ENCODE results near the gene PIP5KL1. TPM values are rescaled to one million over a fixed set of nuclear protein-coding genes. Genes with fewer than 3 reads are reported as not detected.
A peak's percentile ranks its signal among the peaks of the same experiment; 100 is the strongest.
"Not testable (repeated sequence)": the region's sequence is repeated elsewhere in the genome, so short reads cannot be mapped to it uniquely, and the experiment has no call there.

PIP5KL1 gene
- total RNA-seq, 4 donors from 2014 or later = 0.82 to 3.0 (median 1.3) TPM

DNA sequence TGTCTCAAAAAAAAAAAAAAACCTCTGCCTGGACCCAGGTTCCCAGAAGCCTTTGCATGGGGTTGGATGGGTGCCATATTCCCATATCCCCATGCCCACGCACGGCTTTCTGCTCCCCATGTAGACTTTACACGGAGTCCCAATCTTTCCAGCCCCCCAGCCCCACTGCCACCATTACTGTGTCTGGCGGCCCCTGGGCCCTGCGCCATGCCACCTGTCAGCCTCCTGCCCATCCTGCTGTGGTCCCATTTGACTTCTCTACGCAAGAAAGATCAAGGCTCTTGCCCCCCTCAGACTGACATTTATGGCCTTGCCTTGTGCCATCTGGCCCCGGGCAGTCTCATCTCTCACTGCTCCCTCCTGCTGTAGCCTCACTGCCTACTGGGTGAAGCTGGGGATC lies 46.6 kb downstream of the PIP5KL1 start:
- ATAC-seq (ENCODE audit: low FRiP score) (no peak), DNase-seq (ENCODE audit: low spot score) (no peak)
- TF ChIP-seq, protein P1, sequence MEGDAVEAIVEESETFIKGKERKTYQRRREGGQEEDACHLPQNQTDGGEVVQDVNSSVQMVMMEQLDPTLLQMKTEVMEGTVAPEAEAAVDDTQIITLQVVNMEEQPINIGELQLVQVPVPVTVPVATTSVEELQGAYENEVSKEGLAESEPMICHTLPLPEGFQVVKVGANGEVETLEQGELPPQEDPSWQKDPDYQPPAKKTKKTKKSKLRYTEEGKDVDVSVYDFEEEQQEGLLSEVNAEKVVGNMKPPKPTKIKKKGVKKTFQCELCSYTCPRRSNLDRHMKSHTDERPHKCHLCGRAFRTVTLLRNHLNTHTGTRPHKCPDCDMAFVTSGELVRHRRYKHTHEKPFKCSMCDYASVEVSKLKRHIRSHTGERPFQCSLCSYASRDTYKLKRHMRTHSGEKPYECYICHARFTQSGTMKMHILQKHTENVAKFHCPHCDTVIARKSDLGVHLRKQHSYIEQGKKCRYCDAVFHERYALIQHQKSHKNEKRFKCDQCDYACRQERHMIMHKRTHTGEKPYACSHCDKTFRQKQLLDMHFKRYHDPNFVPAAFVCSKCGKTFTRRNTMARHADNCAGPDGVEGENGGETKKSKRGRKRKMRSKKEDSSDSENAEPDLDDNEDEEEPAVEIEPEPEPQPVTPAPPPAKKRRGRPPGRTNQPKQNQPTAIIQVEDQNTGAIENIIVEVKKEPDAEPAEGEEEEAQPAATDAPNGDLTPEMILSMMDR (IDR thresholded peaks at IDR 0.05) = no peak

DNA sequence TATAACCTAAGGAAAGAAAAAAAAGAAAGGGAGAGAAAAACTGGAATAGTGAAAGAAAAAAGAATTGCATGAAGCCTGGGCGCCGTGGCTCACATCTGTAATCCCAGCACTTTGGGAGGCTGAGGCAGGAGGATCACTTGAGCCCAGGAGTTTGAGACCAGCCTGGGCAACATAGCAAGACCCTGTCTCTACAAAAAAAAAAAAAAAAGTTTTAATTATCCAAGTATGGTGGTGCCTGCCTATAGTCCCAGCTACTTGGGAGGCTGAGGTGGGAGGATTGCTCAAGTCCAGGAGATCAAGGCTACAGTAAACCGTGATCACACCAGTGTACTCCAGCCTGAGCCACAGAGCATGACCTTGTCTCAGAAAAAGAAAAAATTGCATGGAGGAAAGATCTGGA lies 48.9 kb downstream of the PIP5KL1 start:
- ATAC-seq (ENCODE audit: low FRiP score); DNase-seq (ENCODE audit: low spot score): not testable (repeated sequence)

DNA sequence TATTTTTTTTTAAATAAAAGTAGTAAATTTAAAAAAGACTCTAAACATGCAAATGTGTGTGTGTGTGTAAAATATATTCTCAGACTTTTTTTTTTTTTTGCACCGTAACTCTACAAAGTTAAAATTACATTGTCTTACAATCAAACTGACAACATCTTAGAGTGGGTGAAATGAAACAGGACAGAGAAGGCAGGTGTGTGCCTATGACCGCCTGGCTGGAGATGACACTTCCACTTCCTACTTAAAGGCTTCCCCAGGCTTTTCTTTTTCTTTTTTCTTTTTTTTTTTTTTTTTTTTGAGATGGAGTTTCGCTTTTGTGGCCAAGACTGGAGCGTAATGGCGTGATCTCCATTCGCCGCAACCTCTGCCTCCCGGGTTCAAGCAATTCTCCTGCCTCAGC lies 50.4 kb downstream of the PIP5KL1 start:
- ATAC-seq (ENCODE audit: low FRiP score) (no peak), DNase-seq (ENCODE audit: low spot score) (no peak)
- TF ChIP-seq, protein P1 (IDR thresholded peaks at IDR 0.05) = no peak

DNA sequence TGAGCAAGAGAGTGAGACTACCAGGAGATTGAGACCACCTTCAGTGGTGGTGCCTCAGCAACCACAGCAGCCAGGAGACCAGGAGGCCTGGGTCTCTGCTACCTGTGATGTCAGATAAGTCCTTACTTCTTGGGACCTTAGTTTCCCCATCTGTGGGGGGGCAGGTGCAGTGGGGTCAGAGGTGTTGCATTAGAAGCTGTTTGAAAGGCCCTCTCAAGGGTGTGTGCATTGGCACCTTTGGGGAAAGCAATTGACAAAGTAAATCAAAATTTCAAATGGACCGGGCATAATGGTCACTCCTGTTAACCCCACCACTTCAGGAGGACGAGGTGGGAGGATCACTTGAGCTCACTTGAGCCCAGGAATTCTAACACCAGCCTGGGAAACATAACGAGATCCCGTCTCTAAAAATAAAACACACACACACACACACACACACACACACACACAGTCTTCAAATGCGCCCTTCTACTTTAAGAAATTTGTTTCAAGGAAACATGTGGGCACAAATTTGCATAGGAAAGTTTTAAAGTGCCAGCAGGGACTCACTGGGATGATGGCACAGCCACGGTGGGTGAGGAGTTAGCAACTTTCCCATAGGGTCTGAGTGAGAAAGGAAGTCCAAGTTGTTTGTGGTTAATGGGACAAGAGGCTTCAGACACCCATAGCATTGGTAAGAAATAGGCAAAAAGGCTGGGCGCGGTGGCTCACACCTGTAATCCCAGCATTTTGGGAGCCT lies 51.8 kb downstream of the PIP5KL1 start:
- DNase-seq (ENCODE audit: low spot score) (no peak), ATAC-seq (ENCODE audit: low FRiP score) (no peak)
- TF ChIP-seq, protein P1 (IDR thresholded peaks at IDR 0.05) = no peak

DNA sequence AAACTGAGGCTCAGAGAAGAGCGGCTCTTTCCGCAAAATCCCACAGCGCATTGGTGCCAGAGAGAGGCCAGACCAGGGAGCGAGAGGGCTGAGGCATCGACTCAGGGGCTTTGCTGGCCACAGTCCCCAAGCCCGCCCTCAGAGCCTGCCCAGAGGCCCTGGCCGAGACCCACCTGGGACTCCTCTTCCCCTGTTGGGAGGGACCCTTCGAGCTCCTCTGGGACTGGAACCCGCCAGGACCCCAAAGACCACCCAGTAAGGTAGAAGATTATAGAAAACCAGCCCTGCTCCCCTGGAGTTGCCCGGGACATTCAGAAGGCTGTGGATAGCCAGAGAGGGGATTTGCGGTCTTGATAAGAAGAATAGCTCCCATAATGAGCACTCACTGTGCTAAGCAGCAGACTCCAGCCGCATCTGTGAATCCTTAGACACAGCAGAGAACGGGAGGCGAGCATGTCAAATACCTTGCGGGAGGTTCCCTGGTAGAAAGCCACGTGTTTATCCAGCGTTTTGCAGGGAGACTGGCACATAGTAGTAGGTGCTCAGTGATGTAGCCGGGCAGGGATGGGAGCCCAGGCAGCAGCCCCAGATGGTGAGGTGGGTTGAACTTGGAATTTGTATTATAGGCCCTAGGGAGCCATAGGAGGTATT lies 52.5 kb downstream of the PIP5KL1 start:
- ATAC-seq (ENCODE audit: low FRiP score) (no peak), DNase-seq (ENCODE audit: low spot score) (no peak)
- TF ChIP-seq, protein P1 (IDR thresholded peaks at IDR 0.05) = no peak

DNA sequence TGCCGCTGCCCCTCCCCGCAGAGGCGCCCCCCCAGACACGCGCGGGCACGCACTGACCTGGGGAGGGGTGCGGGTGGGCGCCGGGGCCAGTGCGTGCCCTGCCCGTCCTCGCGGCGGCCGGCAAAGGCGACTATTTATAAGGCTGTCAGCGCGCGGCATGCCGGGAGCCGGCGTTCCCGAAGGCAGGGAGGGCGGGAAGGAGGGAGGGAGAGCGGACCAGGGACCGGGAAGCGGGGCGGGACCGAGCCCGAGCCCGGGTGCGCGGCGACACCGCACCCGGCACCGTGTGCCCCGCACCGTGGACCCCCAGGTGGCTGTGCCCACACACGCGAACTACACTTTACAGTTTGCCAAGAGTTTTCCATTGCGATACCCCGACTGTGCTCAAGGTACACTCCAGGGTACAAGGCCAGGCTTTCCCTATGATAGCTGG lies 53.0 kb downstream of the PIP5KL1 start, which contains the start of gene AK1:
AK1 (minus strand) TSS at position 110 of the 433 bp plus-strand sequence. CDS start 3,058 bp downstream, outside the sequence.
- peak; percentile 55 for ATAC-seq (ENCODE audit: low FRiP score)
- DNase-seq (ENCODE audit: low spot score) = no peak
- TF ChIP-seq, protein P1 (IDR thresholded peaks at IDR 0.05) = no peak

DNA sequence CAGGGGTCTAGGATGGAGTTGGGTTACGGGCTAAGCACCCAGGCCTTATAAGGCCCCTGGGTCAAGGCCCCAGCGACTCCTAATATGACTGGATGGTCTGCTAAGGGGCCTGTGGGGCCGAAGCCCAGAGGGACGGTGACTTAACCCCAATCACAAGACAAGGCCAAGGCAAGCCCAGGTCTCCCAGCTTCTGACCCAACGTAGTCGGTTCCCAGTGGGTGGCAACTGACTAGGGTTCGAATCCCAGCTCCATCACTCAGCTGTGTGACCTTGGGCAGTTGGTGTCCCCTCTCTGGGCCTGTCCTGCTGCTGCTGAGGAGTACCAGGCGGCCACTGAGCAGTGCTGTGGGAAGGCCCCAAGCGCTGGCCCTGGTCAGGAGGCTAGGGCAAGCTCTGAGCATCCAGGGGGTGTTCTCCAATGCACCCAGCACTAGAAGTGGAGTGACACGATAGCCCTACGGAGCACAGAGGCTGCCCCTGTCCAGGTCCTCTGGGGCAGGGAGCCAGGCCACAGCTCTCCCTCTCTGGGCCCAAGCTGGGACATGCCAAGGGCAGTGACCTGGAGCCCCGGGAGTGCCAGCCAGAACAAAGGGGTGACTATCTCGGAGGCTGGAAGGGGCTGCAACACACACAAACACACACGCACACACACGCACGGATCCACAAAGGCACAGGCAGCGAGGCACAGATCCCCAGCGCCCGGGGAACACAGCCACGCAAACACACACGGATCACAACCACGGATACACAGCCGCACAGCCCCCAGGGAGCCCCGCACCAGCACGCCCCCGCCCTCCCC lies 53.6 kb downstream of the PIP5KL1 start:
- DNase-seq (ENCODE audit: low spot score) = no peak
- TF ChIP-seq, protein P1 (IDR thresholded peaks at IDR 0.05) = no peak

More for the DNA sequence above, 53.6 kb downstream of the PIP5KL1 start:
- ATAC-seq (ENCODE audit: low FRiP score) = peak; percentile 13
